ENCODE data around the gene MET. TPM values are rescaled to one million over a fixed set of nuclear protein-coding genes. Genes with fewer than 3 reads are reported as not detected.
A peak's percentile ranks its signal among the peaks of the same experiment; 100 is the strongest.

The MET gene
- polyA plus RNA-seq, 2 of the 4 experiments (the other 2 are of a cell fraction) = 72.3 to 165 TPM

DNA sequence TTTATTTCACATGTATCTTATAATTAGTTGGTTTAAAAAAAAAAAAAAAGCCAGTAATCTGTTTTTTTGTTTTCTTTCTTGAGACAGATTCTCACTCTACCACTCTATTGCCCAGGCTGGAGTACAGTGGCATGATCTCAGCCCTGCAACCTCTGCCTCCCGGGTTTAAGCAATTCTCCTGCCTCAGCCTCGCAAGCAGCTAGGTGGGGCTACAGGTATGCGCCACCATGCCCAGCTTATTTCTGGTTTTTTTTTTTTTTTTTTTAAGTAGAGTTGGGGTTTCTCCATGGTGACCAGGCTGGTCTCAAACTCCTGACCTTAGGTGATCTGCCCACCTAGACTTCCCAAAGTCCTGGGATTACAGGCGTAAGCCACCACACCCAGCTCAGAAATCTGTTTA is 156.3 kb downstream of the MET start:
- Histone ChIP-seq H3K9me3 (no peaks in the 10 kb centered on the region), H3K27ac (no peak overlapping the region), H3K4me2 (no peak overlapping the region), H3K4me1 (no peaks in the 10 kb centered on the region), H3K4me3 (no peak overlapping the region)
- ChIA-PET CTCF (interaction anchor here (0.6 to 1.5 kb wide), 2 partner anchors 18 to 474 kb away, joined by 4 read pairs; no protein-coding TSS in a partner anchor), POLR2A (no interaction called here)
- WGBS (ENCODE audit: missing lambda C conversion rate) = 80% methylated on average over 4 of the region's 4 CpGs
- FAIRE-seq = no peak
- DNase-seq (ENCODE audit: low read depth in 1 of 2, low spot score in 1 of 2) = no peak
- TF ChIP-seq RAD21 (conservative IDR thresholded peaks at IDR 0.05 in 1 of 2, IDR thresholded peaks at IDR 0.05 in 1 of 2) (peak in 1 of 2 experiments; percentile 21; a peak in 2 of 5 replicates), RCOR1 (IDR thresholded peaks at IDR 0.05; ENCODE audit: low read depth, low read length) (no peak), NR3C1 (IDR thresholded peaks at IDR 0.05) (no peak), MYC (IDR thresholded peaks at IDR 0.05; ENCODE audit: borderline replicate concordance, low read length) (no peak), PHF8 (IDR thresholded peaks at IDR 0.05; ENCODE audit: borderline replicate concordance, low read depth) (no peak), HOXB5 (CRISPR knock-in tag; IDR thresholded peaks at IDR 0.05) (no peak), BHLHE40 (IDR thresholded peaks at IDR 0.05; ENCODE audit: low read depth, low read length) (no peak)
- TF ChIP-seq, protein P1, sequence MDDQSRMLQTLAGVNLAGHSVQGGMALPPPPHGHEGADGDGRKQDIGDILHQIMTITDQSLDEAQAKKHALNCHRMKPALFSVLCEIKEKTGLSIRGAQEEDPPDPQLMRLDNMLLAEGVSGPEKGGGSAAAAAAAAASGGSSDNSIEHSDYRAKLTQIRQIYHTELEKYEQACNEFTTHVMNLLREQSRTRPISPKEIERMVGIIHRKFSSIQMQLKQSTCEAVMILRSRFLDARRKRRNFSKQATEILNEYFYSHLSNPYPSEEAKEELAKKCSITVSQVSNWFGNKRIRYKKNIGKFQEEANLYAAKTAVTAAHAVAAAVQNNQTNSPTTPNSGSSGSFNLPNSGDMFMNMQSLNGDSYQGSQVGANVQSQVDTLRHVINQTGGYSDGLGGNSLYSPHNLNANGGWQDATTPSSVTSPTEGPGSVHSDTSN (IDR thresholded peaks at IDR 0.05) = no peak
- TF ChIP-seq, protein P2, sequence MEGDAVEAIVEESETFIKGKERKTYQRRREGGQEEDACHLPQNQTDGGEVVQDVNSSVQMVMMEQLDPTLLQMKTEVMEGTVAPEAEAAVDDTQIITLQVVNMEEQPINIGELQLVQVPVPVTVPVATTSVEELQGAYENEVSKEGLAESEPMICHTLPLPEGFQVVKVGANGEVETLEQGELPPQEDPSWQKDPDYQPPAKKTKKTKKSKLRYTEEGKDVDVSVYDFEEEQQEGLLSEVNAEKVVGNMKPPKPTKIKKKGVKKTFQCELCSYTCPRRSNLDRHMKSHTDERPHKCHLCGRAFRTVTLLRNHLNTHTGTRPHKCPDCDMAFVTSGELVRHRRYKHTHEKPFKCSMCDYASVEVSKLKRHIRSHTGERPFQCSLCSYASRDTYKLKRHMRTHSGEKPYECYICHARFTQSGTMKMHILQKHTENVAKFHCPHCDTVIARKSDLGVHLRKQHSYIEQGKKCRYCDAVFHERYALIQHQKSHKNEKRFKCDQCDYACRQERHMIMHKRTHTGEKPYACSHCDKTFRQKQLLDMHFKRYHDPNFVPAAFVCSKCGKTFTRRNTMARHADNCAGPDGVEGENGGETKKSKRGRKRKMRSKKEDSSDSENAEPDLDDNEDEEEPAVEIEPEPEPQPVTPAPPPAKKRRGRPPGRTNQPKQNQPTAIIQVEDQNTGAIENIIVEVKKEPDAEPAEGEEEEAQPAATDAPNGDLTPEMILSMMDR (IDR thresholded peaks at IDR 0.05) = 0 out of 3 replicates have a peak, but pooled peaks have one; percentile 10
- ATAC-seq = 0 out of 6 replicates have a peak, but pooled peaks of 1 of the 2 experiments have one; percentile 36

DNA sequence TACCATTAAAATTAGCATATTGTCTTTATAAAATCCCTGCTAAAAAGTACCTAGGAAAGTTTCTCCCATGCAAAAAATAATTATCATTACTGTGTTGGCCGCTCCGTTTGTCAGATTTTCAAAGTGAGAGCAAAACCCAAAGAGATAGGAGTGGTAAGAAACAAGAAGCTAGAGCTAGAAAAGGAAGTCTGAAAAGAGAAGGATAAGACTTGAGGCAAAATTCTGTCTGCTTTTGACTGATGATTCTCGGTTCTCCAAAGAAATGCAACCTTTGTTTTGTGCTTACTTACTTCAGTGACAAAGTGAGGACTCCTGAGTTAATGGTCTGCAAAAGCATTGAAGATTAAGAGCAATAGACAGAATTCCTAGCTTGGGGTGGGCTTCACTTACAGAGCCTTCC is 157.0 kb downstream of the MET start:
- no peak for FAIRE-seq
- 83% methylated on average over 3 of the region's 3 CpGs for WGBS (ENCODE audit: missing lambda C conversion rate)
- Histone ChIP-seq H3K9me3 (no peaks in the 10 kb centered on the region), H3K4me2 (no peak overlapping the region), H3K4me1 (no peaks in the 10 kb centered on the region), H3K27ac (no peak overlapping the region), H3K4me3 (no peak overlapping the region)
- no peak for ATAC-seq
- POLR2A ChIA-PET = no interaction called here
- no peak for TF ChIP-seq EHF (CRISPR knock-in tag; IDR thresholded peaks at IDR 0.05)
- TF ChIP-seq ZNF302 (CRISPR knock-in tag; IDR thresholded peaks at IDR 0.05) = no peak
- no peak for TF ChIP-seq HOXB5 (CRISPR knock-in tag; IDR thresholded peaks at IDR 0.05)
- TF ChIP-seq HDAC2 (IDR thresholded peaks at IDR 0.05) = no peak
- TF ChIP-seq RARB (CRISPR knock-in tag; IDR thresholded peaks at IDR 0.05) = no peak
- TF ChIP-seq RCOR1 (IDR thresholded peaks at IDR 0.05; ENCODE audit: low read depth, low read length) = no peak
- TF ChIP-seq, protein P3, sequence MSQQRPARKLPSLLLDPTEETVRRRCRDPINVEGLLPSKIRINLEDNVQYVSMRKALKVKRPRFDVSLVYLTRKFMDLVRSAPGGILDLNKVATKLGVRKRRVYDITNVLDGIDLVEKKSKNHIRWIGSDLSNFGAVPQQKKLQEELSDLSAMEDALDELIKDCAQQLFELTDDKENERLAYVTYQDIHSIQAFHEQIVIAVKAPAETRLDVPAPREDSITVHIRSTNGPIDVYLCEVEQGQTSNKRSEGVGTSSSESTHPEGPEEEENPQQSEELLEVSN (IDR thresholded peaks at IDR 0.05; ENCODE audit: borderline replicate concordance, low read depth) = no peak
- TF ChIP-seq BHLHE40 (IDR thresholded peaks at IDR 0.05; ENCODE audit: low read depth, low read length) = no peak
- no peak for TF ChIP-seq MAZ (IDR thresholded peaks at IDR 0.05; ENCODE audit: borderline replicate concordance, low read depth, low read length)
- TF ChIP-seq, protein P1 (IDR thresholded peaks at IDR 0.05) = no peak
- TF ChIP-seq, protein P4, sequence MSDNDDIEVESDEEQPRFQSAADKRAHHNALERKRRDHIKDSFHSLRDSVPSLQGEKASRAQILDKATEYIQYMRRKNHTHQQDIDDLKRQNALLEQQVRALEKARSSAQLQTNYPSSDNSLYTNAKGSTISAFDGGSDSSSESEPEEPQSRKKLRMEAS (IDR thresholded peaks at IDR 0.05) = no peak
- no peak for TF ChIP-seq JUN (IDR thresholded peaks at IDR 0.05)
- no peak for TF ChIP-seq RFX5 (IDR thresholded peaks at IDR 0.05)
- TF ChIP-seq, protein P5, sequence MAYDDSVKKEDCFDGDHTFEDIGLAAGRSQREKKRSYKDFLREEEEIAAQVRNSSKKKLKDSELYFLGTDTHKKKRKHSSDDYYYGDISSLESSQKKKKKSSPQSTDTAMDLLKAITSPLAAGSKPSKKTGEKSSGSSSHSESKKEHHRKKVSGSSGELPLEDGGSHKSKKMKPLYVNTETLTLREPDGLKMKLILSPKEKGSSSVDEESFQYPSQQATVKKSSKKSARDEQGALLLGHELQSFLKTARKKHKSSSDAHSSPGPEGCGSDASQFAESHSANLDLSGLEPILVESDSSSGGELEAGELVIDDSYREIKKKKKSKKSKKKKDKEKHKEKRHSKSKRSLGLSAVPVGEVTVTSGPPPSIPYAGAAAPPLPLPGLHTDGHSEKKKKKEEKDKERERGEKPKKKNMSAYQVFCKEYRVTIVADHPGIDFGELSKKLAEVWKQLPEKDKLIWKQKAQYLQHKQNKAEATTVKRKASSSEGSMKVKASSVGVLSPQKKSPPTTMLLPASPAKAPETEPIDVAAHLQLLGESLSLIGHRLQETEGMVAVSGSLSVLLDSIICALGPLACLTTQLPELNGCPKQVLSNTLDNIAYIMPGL (CRISPR knock-in tag; IDR thresholded peaks at IDR 0.05; ENCODE audit: borderline replicate concordance) = no peak
- TF ChIP-seq SMC3 (IDR thresholded peaks at IDR 0.05) = no peak
- no peak for TF ChIP-seq CEBPB (IDR thresholded peaks at IDR 0.05)
- TF ChIP-seq TFCP2L1 (CRISPR knock-in tag; IDR thresholded peaks at IDR 0.05) = no peak
- TF ChIP-seq KDM1A (IDR thresholded peaks at IDR 0.05; ENCODE audit: low read depth) = no peak
- no peak for TF ChIP-seq RAD21 (conservative IDR thresholded peaks at IDR 0.05 in 1 of 2, IDR thresholded peaks at IDR 0.05 in 1 of 2)
- no peak for TF ChIP-seq TP53 (CRISPR knock-in tag; IDR thresholded peaks at IDR 0.05)
- DNase-seq (ENCODE audit: low read depth in 1 of 2, low spot score in 1 of 2) = no peak
- CTCF ChIA-PET = interaction anchor here (1.5 kb wide), 1 partner anchor 19 kb away, joined by 4 read pairs; no protein-coding TSS in a partner anchor

Data from A549 (cell line).